Gastrocnemius medialis (tissue), 4 donors: ENCODE data around the gene TOMM22.
A peak's percentile ranks its signal among the peaks of the same experiment; 100 is the strongest.

Experiments
- CTCF ChIP-seq, 5 experiments: fragments of 450-650 bp in 3 of 5; fragments of 200-600 bp in 2 of 5; sonication (generic) in 2 of 5; IDR thresholded peaks in 4 of 5; conservative IDR thresholded peaks in 1 of 5; 1 replicate in 4 of 5; 2 replicates in 1 of 5; pipeline ENCODE4 v1.5.1; 2016 to 2019; ENCODE audit warnings: antibody characterized with exemption in 5 of 5, mild to moderate bottlenecking in 3 of 5, moderate library complexity in 3 of 5
- POLR2A ChIP-seq, 2 donors: fragments of 450-650 bp; IDR thresholded peaks; one replicate each; pipeline ENCODE4 v1.6.1; 2017; ENCODE audit warnings: antibody characterized with exemption in 2 of 2, mild to moderate bottlenecking in 2 of 2, moderate library complexity in 2 of 2

GRCh38 chr22:38705235-38706100 is 23.7 kb downstream of the TOMM22 start, which contains the start of gene GTPBP1:
- TF ChIP-seq CTCF (IDR thresholded peaks at IDR 0.05 in 4 of 5, conservative IDR thresholded peaks at IDR 0.05 in 1 of 5) (peak in 2 of 5 experiments; percentile 11 to 28), POLR2A (IDR thresholded peaks at IDR 0.05) (peak; percentile 98 to 99)
